Measurements from ENCODE around the gene WARS2. TPM values are rescaled to one million over a fixed set of nuclear protein-coding genes. Genes with fewer than 3 reads are reported as not detected.

Gene WARS2
- total and polyA plus RNA-seq, 4 donors = 4.6 to 33.2 (median 11.3) TPM

DNA sequence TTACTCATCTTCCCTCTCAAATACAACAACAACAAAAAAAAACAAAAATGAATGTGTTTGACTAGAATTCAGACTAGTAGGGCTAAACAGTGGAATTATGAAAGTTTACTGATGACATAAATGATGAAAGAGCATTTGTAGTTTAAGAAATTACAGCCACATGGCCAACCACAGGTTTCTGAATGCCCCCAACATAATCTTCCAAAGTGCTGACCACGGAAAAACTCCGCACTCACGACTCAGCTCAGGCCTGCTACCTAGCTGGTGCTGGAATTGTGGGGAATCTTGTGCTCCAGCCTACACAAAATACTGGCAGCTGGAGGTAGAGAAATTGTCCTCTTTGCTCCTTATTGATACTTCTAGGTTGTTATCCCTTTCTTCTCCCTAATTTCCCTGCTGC is 128.7 kb downstream of the WARS2 start:
- Histone ChIP-seq H3K9me3 (ENCODE audit: control insufficient read depth in 4 of 4, insufficient read depth in 3 of 4, low read length in 3 of 4) (peaks cover 0 to 10% (median 0%) of the 10 kb centered on the region in 4 donors), H3K9ac (ENCODE audit: insufficient read depth in 1 of 2, low read length in 2 of 2) (no peak overlapping the region), H3K4me3 (no peak overlapping the region), H3K4me1 (ENCODE audit: control insufficient read depth in 5 of 5, insufficient read depth in 5 of 5, low read length in 5 of 5) (peaks cover 0 to 16% (median 3%) of the 10 kb centered on the region in 5 donors), H3K27me3 (ENCODE audit: control insufficient read depth in 3 of 3, insufficient read depth in 3 of 3, low read length in 2 of 3) (peaks cover 14 to 54% (median 31%) of the 10 kb centered on the region in 3 donors), H3K36me3 (ENCODE audit: control insufficient read depth in 4 of 4, insufficient read depth in 4 of 4, low read length in 4 of 4) (no peaks in the 10 kb centered on the region), H3K27ac (ENCODE audit: low read depth in 1 of 2, low read length in 1 of 2) (no peak overlapping the region)
- DNase-seq (no peak), ATAC-seq (ENCODE audit: insufficient read depth, low FRiP score) (no peak)
- WGBS, 2 donors = 93 to 95% methylated on average over 3 of the region's 3 CpGs
- no peak for TF ChIP-seq CTCF (IDR thresholded peaks at IDR 0.05; ENCODE audit: control extremely low read depth, extremely low read depth)

DNA sequence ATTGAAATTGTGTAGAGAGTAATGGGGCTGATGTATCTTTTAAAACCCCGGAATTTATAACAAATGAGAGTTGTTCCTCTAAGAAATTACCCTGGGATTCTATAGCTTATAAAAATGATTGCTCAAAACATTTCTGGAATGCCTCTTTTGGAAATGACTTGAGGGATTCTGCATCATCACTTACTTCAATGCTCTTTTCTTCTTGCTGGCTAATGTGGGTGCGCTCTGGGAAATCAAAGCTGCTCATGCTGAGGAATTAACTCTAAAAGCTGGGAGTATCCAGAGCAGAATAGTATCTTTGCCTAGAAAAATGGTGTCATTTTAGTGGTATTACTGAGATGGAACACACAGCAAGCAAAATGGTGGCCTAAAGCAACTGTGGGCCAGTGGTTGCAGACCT is 129.3 kb downstream of the WARS2 start:
- peaks cover 0 to 16% (median 3%) of the 10 kb centered on the region in 5 donors for H3K4me1 ChIP-seq (ENCODE audit: control insufficient read depth in 5 of 5, insufficient read depth in 5 of 5, low read length in 5 of 5)
- peaks cover 14 to 60% (median 37%) of the 10 kb centered on the region in 3 donors for H3K27me3 ChIP-seq (ENCODE audit: control insufficient read depth in 3 of 3, insufficient read depth in 3 of 3, low read length in 2 of 3)
- peaks cover 0 to 11% (median 0%) of the 10 kb centered on the region in 4 donors for H3K9me3 ChIP-seq (ENCODE audit: control insufficient read depth in 4 of 4, insufficient read depth in 3 of 4, low read length in 3 of 4)
- DNase-seq = no peak
- no peak overlapping the region for H3K9ac ChIP-seq (ENCODE audit: insufficient read depth in 1 of 2, low read length in 2 of 2)
- 95 to 99% methylated on average over 2 of the region's 2 CpGs for WGBS, 2 donors
- no peak overlapping the region for H3K27ac ChIP-seq (ENCODE audit: low read depth in 1 of 2, low read length in 1 of 2)
- H3K36me3 ChIP-seq (ENCODE audit: control insufficient read depth in 4 of 4, insufficient read depth in 4 of 4, low read length in 4 of 4) = no peaks in the 10 kb centered on the region
- TF ChIP-seq CTCF (IDR thresholded peaks at IDR 0.05; ENCODE audit: control extremely low read depth, extremely low read depth) = no peak
- no peak overlapping the region for H3K4me3 ChIP-seq
- ATAC-seq (ENCODE audit: insufficient read depth, low FRiP score) = no peak

DNA sequence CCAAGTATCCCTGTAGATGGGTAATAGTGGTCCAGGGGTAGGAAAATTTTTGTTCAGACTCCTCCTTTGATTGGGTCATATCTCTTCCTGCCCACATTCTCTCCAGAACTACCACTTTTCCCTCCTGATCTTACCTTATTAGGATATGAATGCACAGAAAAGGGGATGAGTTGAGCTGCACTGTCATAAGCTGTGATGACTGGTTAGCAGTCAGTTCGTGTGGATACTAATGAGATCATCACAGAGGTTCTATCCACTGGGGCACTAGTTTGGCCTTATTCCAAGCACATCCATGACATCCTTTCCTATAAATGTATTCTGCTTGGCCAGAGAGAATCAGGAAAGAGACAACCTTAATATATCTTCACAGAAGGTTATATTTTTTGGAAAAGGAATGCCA is 130.3 kb downstream of the WARS2 start:
- Histone ChIP-seq H3K4me3 (no peak overlapping the region), H3K4me1 (ENCODE audit: control insufficient read depth in 5 of 5, insufficient read depth in 5 of 5, low read length in 5 of 5) (peaks cover 0 to 16% (median 3%) of the 10 kb centered on the region in 5 donors), H3K36me3 (ENCODE audit: control insufficient read depth in 4 of 4, insufficient read depth in 4 of 4, low read length in 4 of 4) (no peaks in the 10 kb centered on the region), H3K9me3 (ENCODE audit: control insufficient read depth in 4 of 4, insufficient read depth in 3 of 4, low read length in 3 of 4) (peaks cover 0 to 11% (median 0%) of the 10 kb centered on the region in 4 donors), H3K27me3 (ENCODE audit: control insufficient read depth in 3 of 3, insufficient read depth in 3 of 3, low read length in 2 of 3) (peaks cover 10 to 70% (median 46%) of the 10 kb centered on the region in 3 donors), H3K27ac (ENCODE audit: low read depth in 1 of 2, low read length in 1 of 2) (no peak overlapping the region), H3K9ac (ENCODE audit: insufficient read depth in 1 of 2, low read length in 2 of 2) (no peak overlapping the region)
- no peak for ATAC-seq (ENCODE audit: insufficient read depth, low FRiP score)
- no peak for DNase-seq
- TF ChIP-seq CTCF (IDR thresholded peaks at IDR 0.05; ENCODE audit: control extremely low read depth, extremely low read depth) = no peak
- WGBS, 2 donors = 68 to 75% methylated on average over 1 of the region's 1 CpG

DNA sequence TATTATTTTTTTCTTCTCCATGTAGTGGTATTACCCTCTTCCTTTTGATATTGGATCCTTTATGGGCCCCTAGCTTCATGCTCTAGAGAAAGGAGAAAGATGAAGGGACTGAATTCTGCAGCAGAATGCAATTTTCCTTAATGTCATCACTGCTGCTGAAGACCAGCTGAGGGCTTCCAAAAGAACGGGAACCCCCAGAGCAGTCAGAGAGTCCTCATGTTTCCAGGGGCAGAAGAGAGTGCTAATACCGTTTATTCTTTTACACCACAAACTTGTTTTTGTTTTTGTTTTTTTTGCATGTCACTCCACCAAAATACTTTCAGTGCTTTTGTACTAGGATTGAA is 131.2 kb downstream of the WARS2 start:
- Histone ChIP-seq H3K9me3 (ENCODE audit: control insufficient read depth in 4 of 4, insufficient read depth in 3 of 4, low read length in 3 of 4) (peaks cover 0 to 13% (median 0%) of the 10 kb centered on the region in 4 donors), H3K4me1 (ENCODE audit: control insufficient read depth in 5 of 5, insufficient read depth in 5 of 5, low read length in 5 of 5) (peaks cover 0 to 16% (median 3%) of the 10 kb centered on the region in 5 donors), H3K27me3 (ENCODE audit: control insufficient read depth in 3 of 3, insufficient read depth in 3 of 3, low read length in 2 of 3) (peaks cover 10 to 79% (median 55%) of the 10 kb centered on the region in 3 donors), H3K27ac (ENCODE audit: low read depth in 1 of 2, low read length in 1 of 2) (no peak overlapping the region), H3K36me3 (ENCODE audit: control insufficient read depth in 4 of 4, insufficient read depth in 4 of 4, low read length in 4 of 4) (no peaks in the 10 kb centered on the region), H3K9ac (ENCODE audit: insufficient read depth in 1 of 2, low read length in 2 of 2) (no peak overlapping the region), H3K4me3 (no peak overlapping the region)
- DNase-seq (no peak), ATAC-seq (ENCODE audit: insufficient read depth, low FRiP score) (no peak)
- 17 to 19% methylated on average over 2 of the region's 2 CpGs for WGBS, 2 donors
- no peak for TF ChIP-seq CTCF (IDR thresholded peaks at IDR 0.05; ENCODE audit: control extremely low read depth, extremely low read depth)
